Activated CD4-positive, CD25-positive, alpha-beta regulatory T cell treated with anti-CD3 and anti-CD28 coated beads, Interleukin-2, amount 50 U/mL, for 72 hours (primary cell): ENCODE measurements around the gene FRMD7.
"Not testable (repeated sequence)": the region's sequence is repeated elsewhere in the genome, so short reads cannot be mapped to it uniquely, and the experiment has no call there.

Experiments
- DNase-seq: peaks from one replicate; pipeline ENCODE4 v3.0.0; 2021

Gene FRMD7, protein sequence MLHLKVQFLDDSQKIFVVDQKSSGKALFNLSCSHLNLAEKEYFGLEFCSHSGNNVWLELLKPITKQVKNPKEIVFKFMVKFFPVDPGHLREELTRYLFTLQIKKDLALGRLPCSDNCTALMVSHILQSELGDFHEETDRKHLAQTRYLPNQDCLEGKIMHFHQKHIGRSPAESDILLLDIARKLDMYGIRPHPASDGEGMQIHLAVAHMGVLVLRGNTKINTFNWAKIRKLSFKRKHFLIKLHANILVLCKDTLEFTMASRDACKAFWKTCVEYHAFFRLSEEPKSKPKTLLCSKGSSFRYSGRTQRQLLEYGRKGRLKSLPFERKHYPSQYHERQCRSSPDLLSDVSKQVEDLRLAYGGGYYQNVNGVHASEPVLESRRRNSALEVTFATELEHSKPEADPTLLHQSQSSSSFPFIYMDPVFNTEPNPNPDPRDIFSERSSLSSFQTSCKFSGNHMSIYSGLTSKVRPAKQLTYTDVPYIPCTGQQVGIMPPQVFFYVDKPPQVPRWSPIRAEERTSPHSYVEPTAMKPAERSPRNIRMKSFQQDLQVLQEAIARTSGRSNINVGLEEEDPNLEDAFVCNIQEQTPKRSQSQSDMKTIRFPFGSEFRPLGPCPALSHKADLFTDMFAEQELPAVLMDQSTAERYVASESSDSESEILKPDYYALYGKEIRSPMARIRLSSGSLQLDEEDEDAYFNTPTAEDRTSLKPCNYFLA

DNA sequence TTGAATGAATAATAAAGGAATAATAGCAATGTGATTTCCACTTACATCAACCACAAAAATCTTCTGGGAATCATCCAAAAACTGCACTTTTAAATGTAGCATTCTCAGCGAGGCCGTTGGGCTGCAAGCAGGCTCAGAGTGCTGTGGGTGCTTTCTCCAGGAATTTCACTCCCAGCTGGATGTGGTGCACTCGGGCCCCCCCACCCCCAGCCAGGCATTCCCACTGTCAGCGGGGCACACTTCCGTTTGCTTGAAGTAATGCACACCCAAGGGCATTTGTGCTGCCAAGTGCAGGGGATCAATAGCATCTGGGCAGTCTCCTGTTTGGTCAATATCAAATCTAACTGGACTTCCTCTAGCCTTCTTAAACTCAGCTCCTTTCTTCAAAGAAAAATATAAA lies at the start of gene FRMD7:
TSS of gene FRMD7 (minus strand) at position 278 of the 400 bp plus-strand sequence. CDS start at position 102, 176 bp downstream.
- DNase-seq, result no peak

DNA sequence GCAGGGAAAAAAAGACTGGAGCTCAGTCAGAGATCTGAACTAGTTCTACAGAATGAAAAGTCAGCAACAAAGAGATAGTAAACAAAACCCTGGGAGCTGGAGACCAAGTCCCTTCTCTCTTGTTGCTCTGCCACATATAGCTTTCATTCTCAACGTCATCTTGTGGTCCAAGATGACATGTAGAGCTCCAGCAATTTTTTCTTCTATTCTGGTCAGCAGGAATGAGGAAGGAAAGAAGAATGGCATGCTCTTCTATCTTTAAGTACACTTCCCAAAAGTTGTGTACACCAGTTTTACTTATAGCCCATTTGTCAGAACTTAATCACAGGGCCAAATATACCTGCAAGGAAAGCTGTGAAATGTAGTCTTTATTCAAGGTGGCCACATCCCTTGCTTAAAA lies 45.8 kb upstream of the FRMD7 start:
- DNase-seq, result no peak

DNA sequence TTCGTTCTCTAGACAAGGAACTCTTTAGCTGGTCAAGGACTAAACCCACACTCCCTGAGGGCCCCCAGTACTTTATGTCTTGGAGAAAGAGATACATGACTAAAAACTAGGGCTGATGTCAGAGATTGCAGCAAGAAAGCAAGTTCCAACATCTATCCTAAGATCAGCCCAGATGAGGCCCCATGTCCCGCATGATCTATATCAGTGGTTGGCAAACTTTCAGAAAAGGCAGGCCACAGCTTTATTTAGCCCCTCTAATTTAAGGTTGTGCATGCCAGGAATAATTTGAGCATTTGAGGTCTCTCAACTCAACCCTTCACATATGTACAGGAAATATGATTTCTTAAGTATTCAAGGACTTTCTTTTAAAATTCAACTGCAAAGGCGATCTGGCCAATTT lies 44.1 kb upstream of the FRMD7 start:
- DNase-seq, result no peak

DNA sequence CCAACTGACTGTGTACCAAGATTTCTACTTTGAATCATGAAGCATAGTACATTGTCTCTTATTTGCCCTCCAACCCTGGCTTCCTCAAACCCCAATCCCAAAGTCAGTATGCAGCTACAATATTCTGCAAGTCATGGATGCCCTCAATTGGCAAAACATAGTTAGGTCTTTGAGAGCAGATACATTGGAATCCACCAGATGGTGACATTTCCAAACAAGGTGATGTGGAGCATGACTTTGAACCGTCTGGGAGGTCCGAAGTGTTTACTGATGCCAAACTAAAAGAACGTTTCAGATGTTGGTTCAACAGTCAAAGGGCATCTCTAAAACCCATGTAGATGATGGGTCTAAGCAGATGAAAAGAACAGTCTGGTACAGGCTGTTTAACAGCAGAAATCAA lies 43.7 kb upstream of the FRMD7 start:
- DNase-seq, result no peak

DNA sequence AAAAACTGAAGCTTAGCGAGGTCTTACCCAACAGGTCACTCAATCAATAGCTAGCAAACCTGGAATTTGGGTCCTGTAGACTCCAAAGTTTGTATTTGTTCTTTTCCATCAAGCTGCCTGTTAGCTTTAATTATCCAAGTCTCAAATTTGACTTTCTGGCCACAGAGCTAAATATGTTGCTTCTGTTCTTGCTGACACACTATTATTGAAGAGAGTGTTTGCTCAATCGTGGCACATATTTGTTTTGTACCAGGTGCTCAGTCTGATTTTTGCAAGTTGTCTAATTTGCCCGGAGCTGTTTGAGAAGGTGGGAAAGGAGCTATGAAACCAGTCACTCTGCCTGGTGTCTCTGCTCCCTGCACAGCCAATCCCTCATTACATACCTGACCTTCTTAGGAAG lies 41.7 kb upstream of the FRMD7 start:
- no peak for DNase-seq

DNA sequence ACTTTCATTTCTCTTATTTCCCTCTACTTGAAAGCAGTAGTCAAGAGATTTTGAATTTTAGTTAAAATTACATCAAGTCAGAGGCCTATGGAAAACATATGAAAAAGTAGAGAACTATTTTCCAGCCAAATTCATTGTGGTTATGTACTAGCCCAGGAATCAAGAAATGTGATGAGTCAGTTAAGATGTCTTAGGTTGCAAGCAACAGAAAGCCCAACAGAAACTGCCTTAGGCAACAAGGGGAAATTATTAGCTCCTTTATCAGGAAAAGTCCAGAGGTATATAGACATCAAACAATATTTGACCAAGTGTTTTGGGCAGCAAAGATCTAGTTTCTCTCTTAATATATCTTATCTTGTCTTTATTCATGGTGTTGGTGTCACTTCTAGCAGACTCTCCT lies 37.8 kb upstream of the FRMD7 start:
- DNase-seq, result no peak

DNA sequence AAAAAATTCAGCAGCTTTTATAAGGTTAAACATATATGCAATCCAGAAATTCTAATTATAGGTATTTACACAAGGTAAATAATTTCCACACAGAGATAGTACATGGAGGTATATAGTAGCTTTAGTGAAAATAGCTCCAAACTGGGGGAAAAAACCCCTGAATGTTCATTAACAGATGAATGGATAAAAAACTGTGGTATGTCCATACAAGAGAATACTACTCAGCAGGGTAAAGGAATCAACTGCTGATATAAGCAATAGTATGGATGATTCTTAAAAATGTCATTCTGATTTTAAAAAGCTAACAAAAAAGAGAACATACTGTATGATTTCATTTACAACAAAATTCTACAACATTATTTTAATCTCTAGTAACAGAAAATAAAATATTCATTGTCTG lies 37.2 kb upstream of the FRMD7 start:
- DNase-seq, result no peak

DNA sequence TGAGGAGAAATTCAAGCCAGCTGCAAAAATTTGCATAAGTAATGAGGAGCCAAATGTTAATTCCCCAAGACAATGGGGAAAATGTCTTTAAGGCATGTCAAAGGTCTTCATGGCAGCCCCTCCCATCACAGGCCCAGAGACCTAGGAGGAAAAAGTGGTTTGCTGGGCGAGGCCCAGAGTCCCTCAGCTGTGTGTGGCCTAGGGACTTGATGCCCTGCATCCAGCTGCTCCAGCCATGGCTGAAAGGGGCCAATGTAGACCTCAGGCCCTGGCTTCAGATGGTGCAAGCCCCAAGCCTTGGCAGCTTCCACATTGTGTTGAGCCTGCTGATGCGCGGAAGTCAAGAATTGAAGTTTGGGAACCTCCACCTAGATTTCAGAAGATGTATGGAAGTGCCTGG lies 35.3 kb upstream of the FRMD7 start:
- DNase-seq, result not testable (repeated sequence)

DNA sequence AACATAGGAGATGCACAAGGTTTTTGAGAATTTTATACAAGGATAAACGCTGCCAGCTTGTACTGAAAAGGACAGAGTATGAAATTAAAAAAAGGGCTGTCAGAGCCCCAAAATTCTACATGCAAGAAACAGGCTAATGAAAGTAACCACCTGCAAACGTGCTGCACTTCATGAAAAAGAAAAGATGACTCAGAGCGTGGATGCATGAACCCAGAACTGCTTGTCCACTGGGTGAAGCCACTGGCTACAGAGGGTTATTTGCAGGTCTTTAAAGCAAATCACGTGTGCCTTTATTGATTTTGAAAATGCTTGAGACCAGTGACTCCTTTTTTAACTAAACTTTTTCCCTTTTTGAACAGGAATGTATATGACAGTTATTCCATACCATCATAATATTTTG lies 25.3 kb upstream of the FRMD7 start:
- no peak for DNase-seq

DNA sequence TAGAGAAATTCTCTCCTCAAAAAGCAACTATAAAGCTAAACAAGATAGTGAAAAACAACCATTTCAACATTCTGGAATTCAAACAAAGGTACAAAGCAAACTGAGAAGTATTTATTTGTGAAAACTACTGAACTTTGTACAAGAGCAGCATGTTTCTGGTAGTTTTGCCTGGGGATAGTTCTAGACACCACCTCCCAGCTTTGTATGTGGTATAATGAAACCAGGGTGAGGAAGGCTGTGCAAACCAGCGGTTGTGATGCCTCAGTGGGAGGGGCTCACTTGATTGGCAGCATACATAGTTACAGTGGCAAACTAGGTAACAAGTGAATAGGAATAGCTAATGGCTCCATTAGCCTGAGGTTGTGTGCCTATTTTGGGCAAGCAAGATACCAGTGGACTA lies 18.6 kb upstream of the FRMD7 start:
- DNase-seq, result no peak

DNA sequence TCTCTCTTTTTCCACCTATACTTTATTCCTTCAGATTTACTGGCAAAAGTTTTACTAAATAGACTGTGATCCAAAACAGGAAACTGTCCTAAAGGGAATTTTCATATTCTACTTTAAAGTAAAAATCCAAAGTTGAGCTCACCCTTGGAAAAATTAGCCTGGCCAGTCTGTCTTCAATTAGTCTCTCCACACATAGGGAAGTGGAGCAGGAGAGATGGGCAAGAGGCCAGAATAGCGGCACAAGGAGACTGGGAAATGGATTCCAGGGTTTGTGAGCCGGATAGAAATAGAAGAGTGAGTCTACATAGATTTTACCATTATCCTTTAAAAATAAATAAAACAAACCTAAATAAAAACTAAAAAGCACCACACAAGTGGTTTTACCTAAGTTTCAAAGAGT lies 16.2 kb upstream of the FRMD7 start:
- DNase-seq, result no peak

DNA sequence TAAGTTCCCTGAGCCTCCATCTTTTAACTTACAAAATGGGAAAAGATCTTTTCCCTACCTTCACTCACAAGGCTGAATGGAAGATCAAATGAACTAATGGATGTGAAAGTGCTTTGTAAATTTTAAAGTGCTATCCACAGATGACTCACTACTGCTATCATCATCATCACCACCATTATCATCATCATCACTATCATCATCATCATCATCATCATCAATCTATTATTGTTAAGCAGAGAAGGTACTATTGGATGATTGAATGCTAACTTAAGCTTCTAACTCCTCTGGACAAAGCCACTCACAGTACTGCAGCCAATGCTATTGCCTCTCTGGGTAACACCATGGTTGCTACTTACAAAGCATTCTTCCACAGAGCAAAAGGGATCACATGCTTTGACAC lies 1.9 kb downstream of the FRMD7 start:
- DNase-seq, result no peak

DNA sequence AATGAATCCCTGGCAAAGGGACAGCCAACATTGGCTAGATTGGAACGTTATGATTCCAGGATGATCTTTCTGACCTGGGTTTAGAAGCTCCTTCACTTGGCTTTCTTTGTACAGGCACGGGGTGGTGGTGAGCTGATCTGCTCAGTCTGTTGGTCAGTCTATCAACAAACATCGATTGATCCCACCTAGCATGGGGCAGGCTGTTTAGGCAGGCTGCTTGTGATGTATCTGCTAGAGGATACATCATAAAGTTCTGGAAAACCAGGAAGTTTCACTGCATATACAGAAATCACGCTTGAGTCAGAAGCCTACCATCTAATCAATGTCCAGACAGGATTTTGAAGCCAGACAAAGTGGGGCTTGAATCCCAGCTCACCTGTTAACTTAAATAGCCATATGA lies 6.9 kb downstream of the FRMD7 start:
- no peak for DNase-seq

DNA sequence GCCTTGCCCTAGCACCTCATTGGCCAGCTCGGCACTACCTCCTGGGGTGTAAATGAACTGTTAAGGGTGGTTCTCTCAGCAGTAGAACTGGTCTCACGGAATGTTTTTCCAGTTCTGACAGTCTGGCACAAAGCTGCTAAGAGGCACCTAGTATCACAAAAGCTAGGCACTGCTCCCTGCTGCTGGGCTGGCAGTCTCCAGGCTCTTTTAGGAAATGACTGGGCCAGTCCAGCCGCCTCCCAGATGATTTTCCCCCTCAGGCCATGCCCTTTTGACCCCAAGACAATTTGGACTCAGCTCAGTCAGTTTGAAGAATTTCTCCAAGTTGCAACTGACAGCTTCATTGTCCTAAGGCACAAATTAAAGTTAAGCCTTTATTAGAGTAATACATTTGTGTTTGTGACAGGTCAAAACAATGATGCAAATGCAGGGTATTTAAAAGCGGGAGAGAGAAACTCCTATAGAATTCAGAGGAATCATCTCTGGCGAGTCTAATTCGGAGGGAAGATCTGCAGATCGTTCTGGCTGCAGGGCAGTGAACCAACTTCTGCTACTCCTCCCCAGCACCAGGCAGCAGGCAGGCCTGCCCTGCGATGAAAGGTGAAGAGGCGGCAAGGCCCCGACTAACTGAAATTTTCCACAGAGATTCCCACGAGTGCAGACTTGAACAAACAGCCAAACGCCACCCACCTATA lies 7.9 kb downstream of the FRMD7 start:
- no peak for DNase-seq

DNA sequence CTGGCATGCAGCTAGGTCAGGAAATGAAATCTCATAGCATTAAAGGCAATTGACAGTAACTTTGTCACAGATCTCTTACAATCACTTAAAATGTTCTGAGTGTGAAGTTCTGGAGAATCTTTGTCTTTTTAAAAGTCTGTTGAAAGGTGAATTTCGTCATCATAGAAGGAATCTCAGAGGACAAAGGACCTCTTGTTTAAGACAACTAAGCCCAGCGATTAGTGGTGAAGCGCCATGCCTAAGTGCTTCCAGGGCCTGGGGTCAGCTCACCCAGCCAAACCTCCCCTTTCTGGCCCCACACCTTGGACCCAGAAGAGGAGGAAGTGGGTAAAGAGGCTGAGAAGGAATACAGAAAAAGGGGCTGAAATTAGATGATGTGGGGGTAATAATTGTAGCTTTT lies 8.5 kb downstream of the FRMD7 start:
- DNase-seq, result no peak

DNA sequence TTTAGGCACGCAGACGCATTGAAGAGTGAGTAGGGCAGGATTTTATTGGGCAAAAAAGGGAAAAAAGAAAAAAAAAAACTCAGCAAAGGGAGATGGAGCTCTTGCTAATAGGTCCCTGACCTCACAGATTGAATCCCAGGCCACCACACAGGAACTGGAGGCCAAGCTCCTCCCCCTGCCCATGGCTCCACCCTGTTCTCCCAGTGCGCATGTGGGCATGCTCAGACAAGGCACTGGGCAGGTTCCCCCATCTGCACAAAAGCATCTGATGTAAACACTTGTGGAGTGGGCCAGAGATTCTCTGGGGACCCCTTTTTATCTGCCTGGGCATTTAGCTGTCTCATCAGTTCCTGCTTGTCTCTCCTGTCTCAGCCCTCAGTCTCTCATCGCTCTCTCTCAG lies 9.5 kb downstream of the FRMD7 start:
- DNase-seq, result no peak

DNA sequence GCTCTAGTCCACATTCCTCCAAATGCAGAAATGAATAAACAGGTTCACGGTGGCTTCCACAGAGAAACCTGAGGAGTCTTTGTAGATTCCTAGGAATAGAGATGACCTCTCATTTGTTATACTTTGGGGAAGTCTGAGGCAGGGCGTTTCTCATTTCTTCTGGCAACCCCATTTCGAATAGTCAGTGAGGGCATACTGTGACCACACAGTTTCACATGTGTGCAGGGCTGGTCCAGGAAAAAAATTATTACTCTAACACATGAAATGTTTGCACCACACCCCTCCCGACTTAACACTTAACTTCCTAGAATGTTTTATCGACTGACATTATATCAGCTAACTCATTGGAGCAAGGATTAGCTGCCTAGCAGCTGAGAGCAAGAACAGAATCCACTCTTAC lies 12.0 kb downstream of the FRMD7 start:
- no peak for DNase-seq

DNA sequence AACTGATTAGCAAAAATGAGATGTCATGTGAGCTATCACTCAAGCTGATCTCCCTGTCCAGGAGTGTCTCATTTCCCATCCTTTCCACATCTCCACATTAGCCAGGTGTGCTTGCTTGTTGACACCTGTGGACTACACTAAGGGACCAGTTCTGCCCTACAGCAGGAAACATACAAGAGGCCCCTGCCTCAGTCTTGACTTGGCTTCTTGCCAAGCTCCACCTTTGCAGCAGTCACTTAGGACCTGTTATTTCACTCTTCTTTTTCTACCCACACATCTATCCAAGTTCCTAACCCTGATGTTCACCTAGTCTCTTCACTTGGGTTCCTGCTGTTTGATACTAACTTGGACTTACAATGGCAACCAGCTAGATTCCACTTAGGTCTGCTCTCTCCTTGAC lies 13.2 kb downstream of the FRMD7 start:
- DNase-seq, result no peak

DNA sequence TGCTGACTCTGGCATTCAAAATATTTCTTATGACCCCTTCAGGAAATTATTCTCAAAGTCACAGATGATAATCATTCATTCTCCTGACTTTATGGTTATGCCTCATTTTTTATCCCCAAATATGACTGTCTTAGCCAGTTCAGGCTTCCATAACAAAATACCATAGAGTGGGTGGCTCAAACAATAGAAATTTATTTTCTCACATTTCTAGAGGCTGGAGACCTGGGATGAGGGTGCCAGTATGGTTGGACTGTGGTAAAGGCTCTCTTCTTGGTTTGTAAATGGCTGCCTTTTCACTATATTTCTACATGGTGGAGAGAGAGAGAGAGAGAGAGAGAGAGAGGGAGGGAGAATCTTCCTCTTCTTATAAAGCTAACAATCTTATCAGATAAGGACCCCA lies 20.5 kb downstream of the FRMD7 start:
- no peak for DNase-seq

DNA sequence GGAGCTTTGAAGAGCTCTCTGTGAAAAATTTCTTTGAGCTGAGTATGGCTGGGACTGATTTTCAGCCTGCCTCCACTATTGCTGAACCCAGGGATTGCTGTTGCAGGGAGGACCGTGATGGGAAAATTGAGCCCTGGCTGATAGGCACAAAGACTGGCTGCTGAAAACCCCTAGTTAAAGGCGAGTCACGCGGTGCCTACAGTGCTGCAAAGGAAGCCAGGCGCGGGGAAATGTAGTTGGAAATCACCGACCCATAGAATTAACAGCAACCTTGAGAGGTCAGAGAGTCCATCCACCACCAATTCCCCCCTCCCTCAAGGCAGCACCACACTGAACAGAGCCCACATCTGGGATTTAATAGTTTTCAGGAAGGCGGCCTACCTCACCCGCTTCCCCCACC lies 26.0 kb downstream of the FRMD7 start:
- DNase-seq, result no peak

DNA sequence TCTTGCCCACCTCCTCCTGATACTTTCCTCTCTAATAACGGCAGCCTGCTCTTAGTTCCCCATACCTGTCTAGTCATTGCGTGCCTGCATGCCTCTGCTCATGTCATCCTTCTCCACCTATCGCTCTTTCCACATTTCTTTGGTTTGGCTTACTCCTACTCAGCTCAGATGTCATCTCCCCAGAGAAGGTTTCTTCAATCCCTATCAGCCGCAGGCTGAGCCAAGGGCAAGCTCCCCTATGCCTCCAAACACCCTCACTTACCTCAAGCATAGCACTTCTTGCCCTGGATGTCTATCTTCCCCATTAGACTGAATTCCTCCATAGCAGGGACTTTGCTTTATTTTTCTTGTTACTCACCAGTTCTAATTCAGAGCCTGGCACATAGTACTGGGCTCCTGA lies 26.6 kb downstream of the FRMD7 start:
- DNase-seq, result no peak

DNA sequence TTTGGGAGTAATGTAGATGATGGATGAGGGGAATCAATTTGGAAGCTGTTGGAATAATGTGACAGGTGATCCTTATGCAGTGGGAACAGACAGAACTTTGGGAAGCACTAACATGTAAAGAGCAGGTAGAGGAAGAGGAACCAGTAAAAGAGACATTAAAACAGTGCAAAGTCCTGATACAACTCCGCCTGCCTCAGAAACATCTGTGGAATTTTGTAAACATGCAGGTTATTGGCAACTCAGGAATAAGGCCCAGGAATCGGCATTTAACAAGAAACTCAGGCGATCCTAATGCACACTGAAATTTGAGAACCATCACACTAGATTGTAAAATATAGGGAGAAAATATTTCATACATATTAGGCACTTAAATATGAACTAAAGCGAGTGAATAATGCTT lies 29.1 kb downstream of the FRMD7 start:
- not testable (repeated sequence) for DNase-seq

DNA sequence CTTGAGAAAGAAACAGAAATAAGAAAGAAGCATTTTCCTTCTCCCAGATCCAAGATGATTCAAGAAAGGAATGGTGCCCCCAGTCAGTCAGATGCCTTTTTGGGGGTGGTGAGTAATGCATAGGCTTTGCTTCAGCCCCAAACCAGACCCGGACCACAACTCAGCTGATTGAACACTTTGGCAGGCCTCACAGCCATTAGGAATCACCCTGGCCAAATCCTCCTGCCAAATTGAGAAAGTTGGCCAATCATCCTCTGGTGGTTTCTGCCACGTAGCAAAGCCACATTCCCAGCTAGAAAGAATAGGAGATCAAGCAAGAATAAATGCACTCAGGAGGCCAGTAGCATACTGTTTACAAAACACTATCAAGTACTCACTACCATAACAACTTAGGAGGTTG lies 33.7 kb downstream of the FRMD7 start:
- no peak for DNase-seq

DNA sequence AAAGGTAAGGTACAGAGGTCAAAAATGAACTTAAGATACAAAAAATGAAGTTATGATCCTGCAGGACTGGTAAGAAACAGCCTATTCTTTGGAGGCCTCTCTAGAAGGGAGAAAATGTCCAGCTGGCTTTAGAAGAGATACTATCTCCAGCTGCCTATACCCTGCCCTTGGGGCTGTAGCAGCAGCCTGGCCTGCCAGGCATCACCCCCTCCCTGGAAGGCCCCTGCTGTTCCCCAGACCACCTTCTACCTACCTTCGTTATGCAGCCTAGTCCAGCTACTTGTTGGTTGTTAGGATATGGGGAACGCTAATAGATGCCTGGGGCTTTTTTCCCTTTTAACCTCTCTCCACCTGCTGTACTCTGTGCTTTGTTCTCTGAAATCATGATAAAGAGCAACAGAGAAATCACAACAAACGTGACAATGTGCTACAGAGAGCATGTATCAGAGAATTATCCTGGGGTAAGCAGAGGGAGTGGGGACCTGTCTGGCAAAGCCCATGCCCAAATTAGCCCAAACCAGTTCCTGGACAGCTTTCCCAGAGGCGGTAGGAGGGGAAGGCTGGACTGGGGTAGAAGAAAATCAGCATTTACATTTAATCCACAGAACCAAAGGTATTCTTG lies 34.5 kb downstream of the FRMD7 start:
- DNase-seq, result no peak
